Kidney (tissue), 14 donors: Measurements from ENCODE around the gene GINS2. TPM values are rescaled to one million over a fixed set of nuclear protein-coding genes. Genes with fewer than 3 reads are reported as not detected.
A peak's percentile ranks its signal among the peaks of the same experiment; 100 is the strongest.

Source experiments
- DNase-seq, 5 donors: peaks; one replicate each; pipeline ENCODE4 v3.0.0-alpha.2; 2013 to 2020
- FAIRE-seq: peaks from 2 replicates; lab custom pipeline; 2012; peaks lifted over from hg19 to GRCh38; lab: Jason Lieb, UNC
- H3K27ac ChIP-seq, 2 donors: one replicate each; pipeline ENCODE4 v1.7.0; 2013; ENCODE audit warnings: low read depth in 2 of 2, low read length in 2 of 2, inconsistent platforms in 1 of 2
- H3K27me3 ChIP-seq: one replicate; pipeline ENCODE4 v1.7.1; 2013; ENCODE audit warnings: low read length, inconsistent platforms; ENCODE audit not compliant: control insufficient read depth, insufficient read depth
- H3K36me3 ChIP-seq, 3 donors: one replicate each; pipeline versions ENCODE4 v1.7.0 to v1.7.1; 2013; ENCODE audit warnings: low read length in 3 of 3, control low read depth in 1 of 3, inconsistent platforms in 1 of 3; ENCODE audit not compliant: insufficient read depth in 3 of 3, control insufficient read depth in 2 of 3
- H3K4me1 ChIP-seq, 3 donors: one replicate each; pipeline versions ENCODE4 v1.7.0 to v1.7.1; 2013; ENCODE audit warnings: low read length in 3 of 3, inconsistent platforms in 1 of 3, low read depth in 1 of 3; ENCODE audit not compliant: control insufficient read depth in 2 of 3, insufficient read depth in 2 of 3
- H3K4me3 ChIP-seq, 3 donors: one replicate each; pipeline versions ENCODE4 v1.7.0 to v1.8.1; 2013; ENCODE audit warnings: low read length in 3 of 3, control low read depth in 1 of 3, inconsistent platforms in 1 of 3
- H3K9ac ChIP-seq, 3 donors: one replicate each; pipeline versions ENCODE4 v1.7.0 to v1.7.1; 2013; ENCODE audit warnings: low read length in 3 of 3, control low read depth in 1 of 3, inconsistent platforms in 1 of 3
- H3K9me3 ChIP-seq, 3 donors: one replicate each; pipeline versions ENCODE4 v1.7.0 to v1.7.1; 2013; ENCODE audit warnings: low read length in 3 of 3, control low read depth in 1 of 3, inconsistent platforms in 1 of 3; ENCODE audit not compliant: control insufficient read depth in 2 of 3, insufficient read depth in 1 of 3
- intact Hi-C: fragments of 100-400 bp; cut with DNase I; formaldehyde crosslinking; loops from one replicate; pipeline ENCODE4 v1.11.1; 2022
- polyA plus RNA-seq: library from polyadenylated mRNA; stranded (reverse); fragments of 350-450 nt; fragmentation: Illumina TruSeq; extraction: RNeasy Lipid Tissue Mini Kit (QIAGEN cat#74804); gene quantifications from one replicate; pipeline ENCODE4 v1.2.3, GENCODE V29; 2014; ENCODE audit warnings: low read depth, low replicate concordance; ENCODE audit not compliant: insufficient read depth
- total RNA-seq: library from RNA; stranded (reverse); fragmentation: NEBNext Ultra II Directional; extraction: Animal tissue kit (Norgen Biotek cat#: 25700); gene quantifications from one replicate; pipeline ENCODE4 v1.2.1, GENCODE V29; 2021
- TF ChIP-seq, protein P1 (sequence below): IDR thresholded peaks from 3 replicates; pipeline ENCODE4 v1.5.1; 2012; ENCODE audit warnings: mild to moderate bottlenecking, moderate library complexity, borderline replicate concordance; ENCODE audit not compliant: insufficient read depth; ENCODE audit errors: extremely low read depth
- donor health status: control.
- donor health status: control.
- donor health status: control.
- donor health status: control.
- donor health status: control.
- donor health status: DM: yes; HTN: yes; CAD: no.
- donor health status: Normal renal cell carcinoma (clear cell type).

Gene GINS2
- total and polyA plus RNA-seq, 2 donors from 2014 or later = 0.88 to 0.97 TPM

DNA sequence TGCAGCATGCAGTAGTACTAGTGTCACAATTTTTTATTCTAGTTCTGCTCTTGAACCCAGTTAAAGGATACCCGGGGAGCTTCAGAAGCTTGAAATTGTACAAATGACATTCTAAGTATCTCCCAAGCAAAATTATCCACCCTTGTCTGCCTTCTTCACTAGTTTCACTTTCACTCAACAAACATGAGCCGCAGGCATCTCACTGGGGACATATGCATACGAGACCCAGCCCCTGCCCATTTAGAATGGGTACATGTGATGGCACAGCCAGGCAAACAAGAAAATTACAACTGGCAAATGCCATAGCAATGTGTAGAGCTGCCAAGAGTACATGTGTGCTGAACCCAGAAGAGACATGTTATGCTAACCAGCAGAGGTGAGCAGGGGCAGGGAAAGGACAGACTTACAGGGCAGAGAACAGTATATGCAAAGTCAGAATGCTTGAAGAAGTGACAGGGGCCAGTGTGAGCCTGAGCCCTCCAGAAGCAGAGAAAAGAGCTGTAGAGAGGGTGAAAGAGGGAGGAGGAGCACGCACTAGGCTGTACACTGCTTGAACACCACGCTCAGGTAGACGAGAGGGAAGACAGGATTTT lies 8.3 kb downstream of the GINS2 start:
- H3K9ac ChIP-seq = no peak overlapping the region
- H3K27me3 ChIP-seq = no peaks in the 10 kb centered on the region
- DNase-seq (no peak), FAIRE-seq (no peak)
- no peaks in the 10 kb centered on the region for H3K9me3 ChIP-seq
- H3K4me3 ChIP-seq = no peak overlapping the region
- no peak overlapping the region for H3K27ac ChIP-seq
- TF ChIP-seq, protein P1, sequence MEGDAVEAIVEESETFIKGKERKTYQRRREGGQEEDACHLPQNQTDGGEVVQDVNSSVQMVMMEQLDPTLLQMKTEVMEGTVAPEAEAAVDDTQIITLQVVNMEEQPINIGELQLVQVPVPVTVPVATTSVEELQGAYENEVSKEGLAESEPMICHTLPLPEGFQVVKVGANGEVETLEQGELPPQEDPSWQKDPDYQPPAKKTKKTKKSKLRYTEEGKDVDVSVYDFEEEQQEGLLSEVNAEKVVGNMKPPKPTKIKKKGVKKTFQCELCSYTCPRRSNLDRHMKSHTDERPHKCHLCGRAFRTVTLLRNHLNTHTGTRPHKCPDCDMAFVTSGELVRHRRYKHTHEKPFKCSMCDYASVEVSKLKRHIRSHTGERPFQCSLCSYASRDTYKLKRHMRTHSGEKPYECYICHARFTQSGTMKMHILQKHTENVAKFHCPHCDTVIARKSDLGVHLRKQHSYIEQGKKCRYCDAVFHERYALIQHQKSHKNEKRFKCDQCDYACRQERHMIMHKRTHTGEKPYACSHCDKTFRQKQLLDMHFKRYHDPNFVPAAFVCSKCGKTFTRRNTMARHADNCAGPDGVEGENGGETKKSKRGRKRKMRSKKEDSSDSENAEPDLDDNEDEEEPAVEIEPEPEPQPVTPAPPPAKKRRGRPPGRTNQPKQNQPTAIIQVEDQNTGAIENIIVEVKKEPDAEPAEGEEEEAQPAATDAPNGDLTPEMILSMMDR = no peak
- peaks cover 0 to 6% (median under 1%) of the 10 kb centered on the region in 3 donors for H3K36me3 ChIP-seq
- intact Hi-C loops = no loop called here
- peaks cover 0 to 7% (median 6%) of the 10 kb centered on the region in 3 donors for H3K4me1 ChIP-seq

DNA sequence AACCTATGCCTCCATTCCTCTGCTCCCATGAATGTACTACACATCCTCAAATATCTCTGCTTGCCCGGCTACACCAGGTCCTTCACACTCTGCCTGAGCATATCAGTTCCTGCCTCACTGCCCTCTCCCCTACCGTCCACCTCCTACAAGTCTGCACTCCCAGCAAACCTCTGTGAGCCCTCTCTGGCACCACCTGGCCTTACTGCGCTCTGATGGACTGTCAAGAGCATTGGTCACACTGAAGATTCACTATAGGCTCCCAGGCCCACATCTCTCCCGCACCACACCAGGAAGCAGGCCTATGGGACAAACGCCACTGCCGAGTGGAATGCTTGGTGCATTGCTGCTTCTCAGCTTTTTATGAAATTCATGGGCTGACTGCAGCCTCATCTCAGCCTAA lies 8.9 kb downstream of the GINS2 start:
- no peak overlapping the region for H3K9ac ChIP-seq
- H3K36me3 ChIP-seq = peaks cover 0 to 6% (median 6%) of the 10 kb centered on the region in 3 donors
- peaks cover 0 to 7% (median 6%) of the 10 kb centered on the region in 3 donors for H3K4me1 ChIP-seq
- FAIRE-seq (no peak), DNase-seq (peak in 1 of 5 donors; percentile 27)
- H3K27ac ChIP-seq = no peak overlapping the region
- TF ChIP-seq, protein P1 = no peak
- no peaks in the 10 kb centered on the region for H3K27me3 ChIP-seq
- H3K9me3 ChIP-seq = no peaks in the 10 kb centered on the region
- no peak overlapping the region for H3K4me3 ChIP-seq
- intact Hi-C loops = no loop called here

DNA sequence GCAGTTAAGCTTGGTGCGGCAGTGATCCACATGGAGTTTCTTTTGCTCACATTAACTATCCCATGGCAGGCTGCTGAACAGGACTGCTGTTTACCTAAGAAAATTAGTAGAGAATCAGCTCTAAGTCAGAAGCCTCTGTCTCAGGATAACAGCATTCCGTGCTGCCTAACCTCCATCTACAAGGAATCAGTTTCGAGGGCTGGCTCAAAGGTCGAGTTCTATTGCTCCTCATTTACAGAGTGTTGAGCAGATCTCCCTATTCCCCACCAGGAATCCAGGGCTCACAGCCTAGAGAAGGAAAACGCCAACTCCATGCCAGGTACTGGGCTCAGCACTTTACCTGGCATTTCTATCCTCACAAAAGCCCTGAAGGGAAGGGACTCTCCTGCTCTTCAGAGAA lies 9.9 kb downstream of the GINS2 start:
- Histone ChIP-seq H3K27ac (no peak overlapping the region), H3K4me3 (no peak overlapping the region), H3K9me3 (no peaks in the 10 kb centered on the region), H3K36me3 (peaks cover 0 to 17% (median 6%) of the 10 kb centered on the region in 3 donors), H3K27me3 (no peaks in the 10 kb centered on the region), H3K9ac (no peak overlapping the region), H3K4me1 (peaks cover 0 to 9% (median 7%) of the 10 kb centered on the region in 3 donors)
- no peak for DNase-seq
- intact Hi-C loops = no loop called here
- TF ChIP-seq, protein P1 = no peak
- no peak for FAIRE-seq
